ENCODE data around the gene TRIM2. TPM values are rescaled to one million over a fixed set of nuclear protein-coding genes. Genes with fewer than 3 reads are reported as not detected.

Gene TRIM2
- polyA plus RNA-seq, 1 of the 3 experiments (the other 2 are of a cell fraction) = 16.4 TPM

GRCh38 chr4:153238135-153238919 lies 34.1 kb downstream of the TRIM2 start:
- no peaks in the 10 kb centered on the region; the same call in 1 of the 2 replicates for H4K20me1 ChIP-seq (ENCODE audit: insufficient read depth)
- H3K9me3 ChIP-seq = no peaks in the 10 kb centered on the region
- H3K27ac ChIP-seq (ENCODE audit: low read depth in 2 of 2, low read length in 1 of 2) = no peak overlapping the region
- TF ChIP-seq USF1 (IDR thresholded peaks at IDR 0.05; ENCODE audit: borderline replicate concordance, low read depth) (no peak), YY1 (IDR thresholded peaks at IDR 0.05; ENCODE audit: low read depth) (no peak), FOXM1 (IDR thresholded peaks at IDR 0.05; ENCODE audit: low read depth) (no peak), FOSL2 (IDR thresholded peaks at IDR 0.05; ENCODE audit: borderline replicate concordance, low read depth) (no peak), RXRA (IDR thresholded peaks at IDR 0.05; ENCODE audit: borderline replicate concordance, low read depth) (no peak), RFX5 (IDR thresholded peaks at IDR 0.05; ENCODE audit: low read length) (no peak), MAX (IDR thresholded peaks at IDR 0.05; ENCODE audit: low read depth) (no peak), REST (IDR thresholded peaks at IDR 0.05; ENCODE audit: low read depth, low read length) (no peak)
- H3K9ac ChIP-seq = no peak overlapping the region
- POLR2A ChIA-PET = no interaction called here
- H3K27me3 ChIP-seq (ENCODE audit: insufficient read depth) = no peaks in the 10 kb centered on the region
- peaks cover 11 to 19% of the 10 kb centered on the region in 2 experiments; a peak in 3 of 4 replicates for H3K4me1 ChIP-seq (ENCODE audit: control insufficient read depth in 1 of 2, insufficient read depth in 2 of 2, low read depth in 1 of 2, low read length in 1 of 2)
- H3K4me2 ChIP-seq = no peak overlapping the region
- H3K36me3 ChIP-seq (replicated peaks in 1 of 2; ENCODE audit: control insufficient read depth in 1 of 2, insufficient read depth in 2 of 2, low read length in 1 of 2) = peaks cover 12 to 20% of the 10 kb centered on the region in 2 experiments
- H3K4me3 ChIP-seq (ENCODE audit: low read depth in 2 of 2, low read length in 1 of 2) = no peak overlapping the region
- H3K9me2 ChIP-seq = no peaks in the 10 kb centered on the region
- H2AFZ ChIP-seq (ENCODE audit: low read depth) = no peak overlapping the region
- 97% methylated on average over 5 of the region's 5 CpGs for WGBS (ENCODE audit: low lambda C conversion rate)
- no peak for DNase-seq
- H3K79me2 ChIP-seq (ENCODE audit: insufficient read depth) = peaks cover 23% of the 10 kb centered on the region; the same call in 1 of the 2 replicates
- H3F3A ChIP-seq (replicated peaks; ENCODE audit: insufficient read depth) = peaks cover 23% of the 10 kb centered on the region
- CTCF ChIA-PET = interaction anchor here (0.7 kb wide), 1 partner anchor 559 kb away, joined by 3 read pairs; no protein-coding TSS in a partner anchor

GRCh38 chr4:153239409-153239808 lies 35.2 kb downstream of the TRIM2 start:
- peaks cover 2 to 14% of the 10 kb centered on the region in 2 experiments; a peak in 2 of 4 replicates for H3K4me1 ChIP-seq (ENCODE audit: control insufficient read depth in 1 of 2, insufficient read depth in 2 of 2, low read depth in 1 of 2, low read length in 1 of 2)
- H3K27me3 ChIP-seq (ENCODE audit: insufficient read depth) = no peaks in the 10 kb centered on the region
- WGBS (ENCODE audit: low lambda C conversion rate) = 96% methylated on average over 3 of the region's 3 CpGs

More at GRCh38 chr4:153239409-153239808, 35.2 kb downstream of the TRIM2 start:
- ChIA-PET POLR2A (no interaction called here), CTCF (interaction anchor here (0.7 kb wide), 1 partner anchor 558 kb away, joined by 3 read pairs; no protein-coding TSS in a partner anchor)
- DNase-seq = no peak
- H3F3A ChIP-seq (replicated peaks; ENCODE audit: insufficient read depth) = peaks cover 14% of the 10 kb centered on the region
- no peak overlapping the region for H3K4me3 ChIP-seq (ENCODE audit: low read depth in 2 of 2, low read length in 1 of 2)
- H3K9ac ChIP-seq = no peak overlapping the region
- peaks cover 23% of the 10 kb centered on the region; the same call in 1 of the 2 replicates for H3K79me2 ChIP-seq (ENCODE audit: insufficient read depth)
- H3K36me3 ChIP-seq (replicated peaks in 1 of 2; ENCODE audit: control insufficient read depth in 1 of 2, insufficient read depth in 2 of 2, low read length in 1 of 2) = peaks cover 12 to 20% of the 10 kb centered on the region in 2 experiments
- H3K9me2 ChIP-seq = no peaks in the 10 kb centered on the region
- H3K4me2 ChIP-seq = no peak overlapping the region
- H2AFZ ChIP-seq (ENCODE audit: low read depth) = no peak overlapping the region
- H4K20me1 ChIP-seq (ENCODE audit: insufficient read depth) = no peaks in the 10 kb centered on the region; the same call in 1 of the 2 replicates
- TF ChIP-seq RFX5 (IDR thresholded peaks at IDR 0.05; ENCODE audit: low read length) (no peak), GATA2 (CRISPR knock-in tag; IDR thresholded peaks at IDR 0.05) (no peak), EZH2phosphoT487 (IDR thresholded peaks at IDR 0.05; ENCODE audit: borderline replicate concordance, low read depth) (no peak), IRF3 (IDR thresholded peaks at IDR 0.05; ENCODE audit: low read depth, low read length) (no peak), RAD21 (IDR thresholded peaks at IDR 0.05; ENCODE audit: low read length) (no peak), RXRA (IDR thresholded peaks at IDR 0.05; ENCODE audit: borderline replicate concordance, low read depth) (no peak), MXI1 (IDR thresholded peaks at IDR 0.05; ENCODE audit: low read depth, low read length) (no peak), JUND (IDR thresholded peaks at IDR 0.05) (no peak), ELF1 (IDR thresholded peaks at IDR 0.05) (no peak), EP300 (IDR thresholded peaks at IDR 0.05; ENCODE audit: borderline replicate concordance in 1 of 2, low read depth in 1 of 2, low read length in 1 of 2) (no peak), USF2 (IDR thresholded peaks at IDR 0.05; ENCODE audit: borderline replicate concordance, low read depth, low read length) (no peak)
- H3K27ac ChIP-seq (ENCODE audit: low read depth in 2 of 2, low read length in 1 of 2) = no peak overlapping the region
- H3K9me3 ChIP-seq = no peaks in the 10 kb centered on the region
